ENCODE results near the gene ADPRH. TPM values are rescaled to one million over a fixed set of nuclear protein-coding genes. Genes with fewer than 3 reads are reported as not detected.
"Not testable (repeated sequence)": the region's sequence is repeated elsewhere in the genome, so short reads cannot be mapped to it uniquely, and the experiment has no call there.

Gene ADPRH
- total RNA-seq (ENCODE audit: insufficient read depth, low replicate concordance): 4.6 TPM

DNA sequence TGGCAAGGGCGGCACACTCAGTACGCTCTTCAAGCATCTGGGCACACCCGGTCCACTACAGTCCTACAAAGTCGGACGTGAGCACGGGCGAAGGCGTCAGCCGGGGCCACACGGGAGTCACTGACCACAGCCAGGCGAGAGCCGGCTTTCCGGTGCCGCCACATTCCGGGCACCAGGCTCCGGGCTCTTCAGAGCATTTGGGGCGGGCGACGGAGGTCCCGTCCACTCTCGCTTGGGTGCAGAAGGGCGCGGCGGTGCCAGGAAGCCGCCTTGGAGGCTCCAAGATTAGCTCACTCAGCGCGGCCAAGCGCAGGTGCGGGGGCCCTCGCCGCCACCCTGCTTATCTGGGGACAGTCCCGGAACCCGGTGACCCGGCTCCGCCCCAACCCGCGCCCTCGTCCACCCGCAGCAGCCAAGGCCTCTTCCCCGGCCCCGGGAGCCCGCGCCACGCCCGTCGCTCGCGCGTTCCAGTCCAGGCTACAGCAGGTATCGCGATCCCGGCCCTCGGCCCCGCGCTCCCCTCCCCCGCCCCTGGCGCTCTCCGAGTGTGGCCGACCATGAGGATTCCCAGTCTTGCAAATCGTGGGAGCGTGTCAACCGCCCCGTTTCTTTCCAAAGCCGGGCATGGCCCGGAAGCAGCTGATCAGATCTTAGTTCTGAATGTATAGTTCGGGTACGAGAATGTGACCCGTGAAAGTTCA lies at the start of gene ADPRH:
Gene ADPRH, plus strand, starts transcription at position 127 of the 701 bp plus-strand sequence. CDS start 2,678 bp downstream, outside the sequence.
- peak; percentile 74 for DNase-seq (ENCODE audit: low spot score)

DNA sequence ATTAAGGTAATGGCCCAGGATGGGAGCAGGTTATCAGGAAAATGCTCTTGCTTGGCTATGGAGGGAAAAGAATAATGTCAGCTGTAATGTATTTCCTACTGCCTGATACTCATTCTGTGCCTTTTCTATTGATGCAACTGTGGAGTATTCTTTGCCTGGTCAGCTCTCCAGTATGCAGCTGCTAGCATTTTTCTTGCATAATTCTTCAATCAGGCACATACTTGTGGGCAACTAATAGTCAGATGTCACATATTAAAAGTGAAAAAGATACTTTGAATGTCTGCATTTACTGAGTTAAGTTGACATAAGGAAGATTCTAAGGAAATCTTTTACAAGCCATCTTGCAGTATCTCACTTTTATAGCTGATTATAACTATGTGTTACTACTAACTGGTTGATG lies 49.4 kb upstream of the ADPRH start:
- peak; percentile 3 for DNase-seq (ENCODE audit: low spot score)

DNA sequence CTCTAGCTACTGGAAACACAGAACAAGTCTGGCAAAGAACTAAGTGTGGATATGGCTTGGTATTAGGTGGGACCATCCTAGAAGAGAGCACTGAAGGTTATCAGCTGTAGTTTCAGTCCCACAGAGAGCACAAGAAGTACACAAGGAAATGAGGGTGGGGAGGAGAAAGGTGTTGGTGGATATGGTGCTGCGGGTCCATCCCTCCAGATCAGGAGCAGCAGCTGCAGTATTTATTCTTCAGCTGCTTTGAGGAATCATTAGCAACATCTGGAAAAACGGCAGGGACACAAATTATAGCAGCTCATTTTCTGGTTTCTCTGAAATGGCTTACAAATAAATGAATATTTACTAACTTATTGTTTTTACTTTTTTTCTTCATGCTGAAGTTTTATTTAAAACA lies 48.8 kb upstream of the ADPRH start:
- no peak for DNase-seq (ENCODE audit: low spot score)

DNA sequence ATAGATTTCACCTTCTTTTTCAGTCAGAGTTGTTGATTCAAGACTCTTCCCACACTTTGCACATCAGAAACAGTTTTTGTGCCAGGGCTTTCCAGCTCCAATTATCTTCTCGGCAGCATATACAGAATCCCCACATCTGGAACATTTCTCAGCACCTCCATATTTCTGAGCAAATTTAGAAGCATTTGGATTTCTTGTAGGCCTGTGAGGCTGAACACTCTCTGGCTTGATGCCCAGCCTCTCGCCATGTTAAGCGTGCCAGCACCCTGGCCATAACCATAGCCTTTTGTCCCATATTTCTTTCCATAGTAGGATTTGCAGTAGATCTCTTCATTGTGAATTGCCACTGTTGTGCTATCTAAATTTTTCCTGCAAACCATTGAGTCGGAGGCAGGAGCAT lies 48.1 kb upstream of the ADPRH start:
- DNase-seq (ENCODE audit: low spot score): no peak

DNA sequence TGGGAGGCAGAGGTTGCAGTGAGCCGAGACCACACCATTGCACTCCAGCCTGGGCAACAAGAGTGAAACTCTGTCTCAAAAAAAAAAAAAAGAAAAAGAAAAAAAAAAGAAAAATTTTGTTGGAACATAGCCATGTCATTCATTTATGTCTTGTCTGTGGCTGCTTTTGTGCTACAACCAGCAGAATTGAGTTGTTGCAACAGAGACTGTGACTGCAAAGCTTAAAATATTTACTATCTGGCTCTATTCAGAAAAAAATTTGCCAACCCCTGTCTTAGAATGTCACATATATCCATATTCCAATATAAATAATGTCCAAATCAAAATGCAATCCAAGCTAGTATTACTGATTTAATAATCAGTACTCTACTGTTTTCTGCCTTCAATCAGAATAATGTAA lies 45.0 kb upstream of the ADPRH start:
- DNase-seq (ENCODE audit: low spot score): no peak

DNA sequence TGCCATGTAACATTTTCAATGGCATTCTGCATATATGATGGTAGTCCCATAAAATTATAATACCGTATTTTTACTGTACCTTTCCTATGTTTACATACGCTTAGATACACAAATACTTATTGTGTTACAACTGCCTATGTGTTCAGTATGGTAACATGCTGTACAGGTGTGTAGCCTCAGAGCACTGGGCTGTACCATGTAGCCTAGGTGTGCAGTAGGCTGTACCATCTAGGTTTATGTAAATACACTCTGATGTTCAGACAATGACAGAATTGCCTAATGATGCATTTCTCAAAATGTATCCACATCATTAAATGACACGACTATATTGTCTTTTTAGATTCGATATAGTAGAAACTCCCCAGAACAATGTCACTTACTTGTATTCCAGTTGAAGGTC lies 42.5 kb upstream of the ADPRH start:
- DNase-seq (ENCODE audit: low spot score): no peak

DNA sequence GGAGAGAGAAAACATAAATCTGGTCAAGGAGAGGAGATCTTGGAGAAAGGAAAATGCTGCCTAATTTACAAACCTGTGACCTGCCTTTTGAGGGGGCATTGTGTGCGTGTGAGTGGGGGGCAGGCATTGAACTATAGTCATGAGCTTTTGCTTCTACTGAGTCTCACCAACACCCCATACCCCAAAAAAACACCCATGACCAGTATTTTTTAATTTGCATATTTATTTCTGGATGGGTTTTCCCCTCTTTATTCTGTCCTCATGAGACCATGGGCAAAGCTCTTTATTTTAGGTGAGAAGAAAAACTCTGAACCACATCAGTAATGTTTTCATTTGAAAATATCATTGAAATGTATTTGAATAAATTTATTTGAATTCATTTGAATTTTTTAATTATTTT lies 40.5 kb upstream of the ADPRH start:
- no peak for DNase-seq (ENCODE audit: low spot score)

DNA sequence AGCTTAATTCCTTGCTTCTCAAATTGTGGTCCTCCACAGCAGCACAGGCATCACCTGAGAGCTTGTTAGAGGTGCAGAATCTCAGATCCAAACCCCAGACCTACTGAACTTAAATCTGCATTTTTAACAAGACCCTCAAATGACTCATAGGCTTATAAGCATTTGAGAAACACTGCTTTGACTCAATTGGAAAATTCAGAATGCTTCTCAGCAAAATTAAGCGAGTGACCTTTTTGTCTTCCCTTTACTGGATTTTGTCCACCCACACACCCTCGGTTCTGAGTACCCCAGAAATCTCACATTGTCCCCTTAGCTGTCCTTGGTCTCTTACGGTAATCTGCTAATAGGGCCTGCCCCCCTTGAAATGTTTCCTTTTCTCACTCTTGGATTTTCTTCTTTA lies 37.7 kb upstream of the ADPRH start:
- DNase-seq (ENCODE audit: low spot score): no peak

DNA sequence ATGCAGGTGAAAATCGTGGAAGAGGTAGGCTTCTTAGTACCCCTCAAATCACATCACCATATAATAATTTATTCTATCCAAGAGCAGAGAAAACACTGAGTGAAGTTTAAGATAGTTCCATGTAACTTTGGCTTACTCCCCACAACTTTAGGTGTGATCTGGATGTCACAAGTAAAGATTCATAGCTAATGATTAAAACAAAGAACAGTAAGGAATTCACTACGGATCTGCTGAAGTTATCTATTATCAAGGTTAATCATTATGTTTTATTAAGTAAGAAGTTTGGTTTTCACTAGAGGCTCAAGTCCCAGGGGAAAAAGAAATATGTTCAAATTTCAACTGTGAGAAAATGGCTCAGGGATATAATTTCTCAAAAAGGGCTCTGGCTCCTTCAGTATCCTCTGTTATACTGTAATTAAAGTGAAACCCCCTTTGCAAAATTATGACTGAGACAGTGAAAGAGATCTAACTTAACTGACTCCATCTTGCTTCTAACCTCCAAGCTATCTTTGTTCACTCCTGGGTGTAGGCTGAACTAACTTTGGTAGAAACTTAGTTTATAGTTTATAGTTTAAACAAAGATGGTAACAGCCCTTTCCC lies 37.0 kb upstream of the ADPRH start:
- DNase-seq (ENCODE audit: low spot score): no peak

DNA sequence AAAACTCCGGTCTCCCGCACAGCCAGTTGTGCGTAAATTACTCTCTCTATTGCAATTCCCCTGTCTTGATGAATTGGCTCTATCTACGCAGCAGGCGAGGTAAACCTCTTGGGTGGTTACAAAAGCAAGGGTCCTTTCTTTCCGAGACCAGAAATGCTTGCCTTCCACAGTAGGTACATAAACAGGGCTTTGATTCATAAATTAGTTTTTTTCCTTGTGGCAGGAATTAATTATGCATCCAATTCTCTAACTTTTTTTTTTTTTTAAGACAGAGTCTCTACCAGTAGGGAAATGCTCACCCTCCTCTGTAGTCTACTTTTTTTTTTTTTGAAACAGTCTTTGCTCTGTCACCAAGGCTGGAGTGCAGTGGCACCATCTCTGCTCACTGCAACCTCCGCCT lies 36.1 kb upstream of the ADPRH start:
- DNase-seq (ENCODE audit: low spot score): no peak

DNA sequence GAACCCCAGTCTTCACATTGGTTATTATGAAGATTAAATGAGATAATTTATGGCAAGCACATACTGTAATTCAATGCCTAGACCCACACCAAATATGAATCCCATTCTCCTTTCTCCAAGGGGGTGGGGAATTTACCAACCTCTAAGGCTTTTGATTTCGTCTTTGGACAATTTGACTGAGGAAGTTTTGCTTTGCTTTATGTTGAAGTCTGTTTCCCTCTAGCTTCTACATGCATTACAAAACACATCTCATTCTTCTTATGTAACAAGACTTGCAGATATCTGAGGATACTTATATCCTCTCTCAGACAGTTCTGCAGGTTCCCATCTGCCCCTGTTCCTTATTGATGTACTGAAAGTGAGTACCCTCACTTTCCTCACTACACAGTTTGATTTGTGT lies 32.1 kb upstream of the ADPRH start:
- DNase-seq (ENCODE audit: low spot score): no peak

DNA sequence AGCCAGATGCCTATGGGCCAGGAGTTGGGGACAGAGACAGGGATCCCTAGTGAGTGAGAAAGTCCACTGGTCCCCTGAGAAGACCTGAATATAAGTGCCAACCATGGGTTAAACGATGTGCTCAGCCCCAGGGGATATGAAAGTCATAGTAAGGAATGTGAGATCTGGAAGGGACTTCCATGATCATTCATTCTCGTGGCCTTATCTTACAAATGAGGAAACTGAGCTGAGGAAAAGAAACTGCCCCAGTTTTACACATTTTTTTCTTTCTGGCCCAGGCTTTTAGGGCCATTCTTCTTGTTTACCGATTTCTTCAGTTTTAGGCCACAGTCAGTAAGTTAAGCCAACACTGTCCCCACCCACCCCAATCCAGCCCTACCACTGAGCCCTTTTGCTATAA lies 31.0 kb upstream of the ADPRH start:
- DNase-seq (ENCODE audit: low spot score): no peak

DNA sequence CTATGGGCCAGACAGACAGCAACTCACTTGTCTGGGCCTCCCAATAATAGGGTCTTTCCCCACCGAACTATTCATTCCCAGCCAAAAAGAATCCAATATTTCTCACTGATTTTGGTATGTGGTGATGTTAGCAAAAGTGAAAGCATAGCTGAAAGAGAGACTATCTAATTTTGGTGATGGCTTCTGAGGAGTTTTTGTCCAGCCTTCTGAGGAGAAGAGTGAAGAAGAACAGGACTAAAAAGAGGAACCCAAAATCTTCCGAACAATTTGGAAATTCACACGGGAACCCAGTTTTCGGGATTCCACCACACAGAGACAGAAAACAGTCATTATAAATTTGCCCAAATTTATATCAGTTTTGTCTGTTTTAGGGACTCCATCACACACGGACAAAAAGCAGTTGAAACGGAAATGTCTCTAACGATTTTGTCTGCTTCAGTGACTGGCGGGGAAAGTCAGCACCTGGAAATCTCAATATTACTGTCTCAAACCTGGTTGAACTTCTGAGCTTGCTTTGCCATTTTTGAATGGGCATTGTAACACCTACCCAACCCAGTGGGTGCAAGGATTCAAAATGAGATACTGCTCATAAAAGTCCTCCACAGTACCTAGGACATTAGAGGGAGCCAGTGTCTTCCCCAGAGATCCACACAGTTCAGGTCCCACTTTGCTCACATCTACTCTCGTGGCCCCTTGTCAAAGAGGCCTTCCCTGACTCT lies 28.9 kb upstream of the ADPRH start:
- DNase-seq (ENCODE audit: low spot score): no peak

DNA sequence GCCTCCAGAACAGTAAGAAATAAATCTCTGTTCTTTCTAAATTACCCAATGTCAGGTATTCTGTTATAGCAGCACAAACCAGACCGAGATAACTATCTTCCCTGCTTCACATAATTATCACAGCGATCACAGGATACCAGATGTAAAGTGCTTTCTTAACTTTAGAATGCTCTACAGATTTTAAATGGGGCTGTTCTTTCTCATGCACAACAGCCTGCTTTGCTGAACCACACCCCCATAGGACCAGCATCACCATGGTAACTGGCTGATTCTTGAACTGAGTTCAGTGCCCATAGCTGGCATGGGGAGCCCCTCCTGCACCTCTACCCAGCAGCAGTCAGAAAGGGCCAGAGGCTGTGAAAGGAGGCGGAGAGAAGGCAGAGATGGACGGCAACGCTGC lies 27.7 kb upstream of the ADPRH start:
- no peak for DNase-seq (ENCODE audit: low spot score)

DNA sequence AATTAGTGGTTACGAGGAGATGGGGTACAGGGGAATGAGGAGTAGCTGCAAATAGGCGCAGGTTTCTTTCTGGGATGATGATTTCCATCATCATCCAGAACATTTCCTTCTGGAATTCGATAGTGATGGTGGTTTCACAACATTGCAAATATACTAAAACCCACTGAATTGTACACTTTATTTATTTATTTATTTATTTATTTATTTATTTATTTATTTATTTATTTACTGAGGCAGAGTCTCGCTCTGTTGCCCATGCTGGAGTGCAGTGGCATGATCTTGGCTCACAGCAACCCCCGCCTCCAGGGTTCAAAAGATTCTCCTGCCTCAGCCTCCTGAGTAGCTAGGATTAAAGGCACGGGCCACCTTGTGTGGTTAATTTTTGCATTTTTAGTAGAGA lies 26.4 kb upstream of the ADPRH start:
- DNase-seq (ENCODE audit: low spot score): not testable (repeated sequence)

DNA sequence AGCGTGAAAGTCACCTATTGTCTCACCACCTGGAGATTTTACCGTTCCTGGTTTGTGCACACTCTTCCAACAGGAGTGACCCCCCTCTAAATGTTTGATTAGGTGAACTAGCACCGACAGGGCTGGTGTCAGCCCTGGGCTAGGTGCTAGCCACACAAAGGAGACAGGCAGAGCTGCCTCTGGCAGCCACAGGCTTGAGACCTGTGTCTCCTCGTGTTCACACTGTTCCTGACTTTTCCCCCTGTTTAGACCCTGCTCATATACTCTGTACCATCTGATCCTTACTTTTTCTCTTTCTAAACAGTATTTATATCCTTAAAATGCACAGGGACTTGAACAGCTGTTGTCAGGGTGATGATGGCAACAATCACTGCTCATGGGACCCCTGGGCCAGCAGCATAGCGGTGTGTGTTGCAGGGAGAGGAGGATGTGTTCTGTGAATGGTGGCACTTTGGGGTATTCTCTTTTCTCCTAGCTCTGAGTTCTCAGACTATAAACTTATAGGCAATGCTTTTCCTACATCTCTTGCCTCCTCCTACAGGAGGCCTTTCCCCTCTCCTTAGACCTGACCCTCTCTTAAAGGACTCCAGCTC lies 25.4 kb upstream of the ADPRH start:
- DNase-seq (ENCODE audit: low spot score): no peak

DNA sequence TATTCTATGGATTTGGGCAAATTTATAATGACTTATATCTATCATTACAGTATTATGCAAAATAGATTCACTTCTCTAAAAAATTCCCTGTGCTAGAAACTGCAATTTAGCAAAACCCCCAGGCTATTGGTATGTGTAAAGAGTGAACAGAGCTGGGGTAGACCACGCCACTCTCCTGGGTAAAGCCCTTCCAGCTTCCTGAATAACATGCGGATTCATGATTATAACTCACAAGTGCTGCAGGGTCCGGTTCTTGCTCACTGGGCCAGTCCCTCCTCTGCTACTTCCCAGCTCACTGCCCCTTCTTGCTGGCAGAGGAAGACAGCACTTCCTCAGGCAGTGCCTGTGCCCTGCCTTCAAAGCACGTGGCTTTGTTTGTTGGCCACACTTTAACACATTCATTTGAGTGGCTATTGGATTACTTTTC lies 24.0 kb upstream of the ADPRH start:
- DNase-seq (ENCODE audit: low spot score): no peak

DNA sequence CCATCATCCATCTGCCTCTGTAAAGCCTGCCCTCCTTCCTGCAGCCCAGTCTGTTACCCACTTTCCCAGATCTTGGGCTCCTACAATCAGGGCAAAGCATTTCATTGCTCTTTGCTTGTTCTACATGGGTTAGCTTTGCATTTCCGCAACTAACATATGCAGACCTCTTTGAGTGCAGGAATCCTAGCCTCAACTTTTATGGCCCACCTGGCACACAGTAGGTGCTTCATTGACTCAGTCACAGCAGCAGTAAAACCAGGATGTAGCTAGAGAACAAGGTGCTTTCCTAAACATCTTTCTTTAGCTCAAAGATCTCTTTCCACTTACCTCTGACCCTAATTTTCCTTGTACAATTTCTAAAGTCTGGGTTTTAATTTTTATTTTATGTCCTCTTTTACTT lies 23.4 kb upstream of the ADPRH start:
- DNase-seq (ENCODE audit: low spot score): no peak

DNA sequence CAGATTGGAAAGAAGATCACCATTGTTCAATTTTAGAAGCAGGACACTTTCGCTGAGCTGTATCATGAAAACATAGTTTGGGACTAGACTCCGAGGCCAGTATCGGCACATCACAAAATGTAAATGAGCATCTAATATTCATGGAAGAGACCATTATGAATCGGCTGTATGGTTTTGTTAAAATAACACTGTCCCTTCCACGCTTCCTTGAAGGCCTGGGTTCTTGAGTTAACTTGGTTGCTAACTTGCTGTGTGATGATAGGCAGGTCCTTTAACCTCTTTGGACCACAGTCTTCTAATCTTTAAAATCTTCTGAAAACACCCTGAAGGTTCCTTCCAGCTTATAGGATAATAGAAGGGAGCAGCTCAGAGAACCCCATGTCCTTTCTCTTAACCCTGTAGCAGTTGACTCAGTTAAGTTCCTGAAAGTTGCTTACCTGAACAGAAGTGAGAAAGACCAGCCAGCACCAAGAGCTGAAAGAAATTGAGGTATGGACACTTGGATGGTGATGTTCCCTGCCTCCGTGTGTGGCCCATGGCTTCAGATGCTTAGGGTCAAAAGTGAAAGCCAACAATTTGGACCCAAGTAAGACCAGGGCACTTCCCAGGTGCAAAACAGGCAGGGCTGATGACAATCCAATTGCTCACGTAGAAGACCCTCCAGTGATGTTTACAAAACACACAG lies 22.0 kb upstream of the ADPRH start:
- DNase-seq (ENCODE audit: low spot score): no peak

DNA sequence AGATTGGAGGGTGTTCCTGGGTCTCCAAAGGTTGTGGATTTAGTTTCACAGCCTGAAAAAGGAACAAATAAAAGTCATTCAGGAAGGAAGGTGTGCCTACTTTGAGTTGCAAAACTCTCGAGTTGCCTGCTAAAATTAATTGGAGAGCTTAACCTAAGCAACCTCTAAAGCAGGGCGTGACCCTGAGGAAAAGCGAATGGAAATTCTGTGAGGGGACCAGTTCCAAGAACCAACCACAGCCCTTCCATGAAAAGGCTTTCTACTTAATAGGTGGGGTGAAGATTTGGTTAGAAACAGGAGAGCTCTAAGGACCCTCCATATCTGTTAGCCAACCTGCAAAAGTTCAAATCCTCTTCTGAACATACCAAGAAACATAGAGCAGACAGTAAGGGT lies 21.4 kb upstream of the ADPRH start:
- no peak for DNase-seq (ENCODE audit: low spot score)

DNA sequence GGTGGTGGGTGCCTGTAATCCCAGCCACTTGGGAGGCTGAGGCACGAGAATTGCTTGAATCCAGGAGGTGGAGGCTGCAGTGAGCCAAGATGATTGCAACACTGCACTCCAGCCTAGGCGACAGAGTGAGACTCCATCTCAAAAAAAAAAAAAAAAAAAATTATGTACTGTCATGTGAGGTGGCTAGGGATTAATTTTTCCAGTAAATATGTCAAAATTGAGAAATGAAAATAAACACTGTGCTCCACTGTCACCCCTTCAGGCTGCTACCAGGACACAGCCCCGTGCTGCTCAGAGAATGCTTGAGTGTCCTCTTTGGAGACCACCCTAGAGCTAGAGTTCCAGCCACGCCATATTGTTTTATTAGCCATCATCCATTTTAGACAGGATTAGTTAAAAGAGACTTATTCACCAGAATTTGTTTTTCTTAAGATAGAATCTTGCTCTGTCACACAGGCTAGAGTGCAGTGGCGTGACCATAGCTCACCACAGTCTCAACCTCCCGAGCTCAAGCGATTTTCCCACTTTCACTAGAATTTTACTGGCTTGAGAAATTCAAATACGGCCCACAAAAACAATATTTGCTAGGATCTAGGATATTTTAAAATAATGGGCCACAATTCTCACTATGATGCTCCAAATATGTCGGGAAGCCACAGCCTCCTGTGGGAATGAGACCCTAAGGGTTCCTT lies 20.5 kb upstream of the ADPRH start:
- no peak for DNase-seq (ENCODE audit: low spot score)
